Stimulated activated naive B cell treated with anti-CD40 and anti-IgM and Interleukin-4, amounts not matched to agents 10 μg/mL and 1 μg/mL and 100 μg/mL, for 72 hours (primary cell): ENCODE data around the gene LRIF1.

Experiments used
- ATAC-seq, 2 donors: fragments of 150-1000 bp; cut with Tn5 transposase; replicated peaks; 2 replicates each; pipeline ENCODE4 v1.10.0; 2021; ENCODE audit warnings: moderate library complexity in 1 of 2
- DNase-seq: peaks from one replicate; pipeline ENCODE4 v3.0.0; 2021
- H3K27ac Mint-ChIP-seq: one replicate; pipeline ENCODE4 v1.8.0; 2022; ENCODE audit warnings: mild to moderate bottlenecking, mixed read lengths
- H3K27me3 Mint-ChIP-seq, 2 donors: one replicate each; pipeline ENCODE4 v1.8.0; 2022; ENCODE audit warnings: mixed read lengths in 2 of 2
- H3K36me3 Mint-ChIP-seq, 2 donors: one replicate each; pipeline ENCODE4 v1.8.0; 2022; ENCODE audit warnings: mixed read lengths in 2 of 2, mild to moderate bottlenecking in 1 of 2
- H3K4me1 Mint-ChIP-seq, 2 donors: one replicate each; pipeline ENCODE4 v1.8.0; 2022; ENCODE audit warnings: mixed read lengths in 2 of 2, mild to moderate bottlenecking in 1 of 2
- H3K4me3 Mint-ChIP-seq, 2 donors: one replicate each; pipeline ENCODE4 v1.8.0; 2022; ENCODE audit warnings: mild to moderate bottlenecking in 2 of 2, mixed read lengths in 2 of 2, moderate library complexity in 1 of 2
- H3K9me3 Mint-ChIP-seq, 2 donors: one replicate each; pipeline ENCODE4 v1.8.0; 2022; ENCODE audit warnings: mixed read lengths in 2 of 2, mild to moderate bottlenecking in 1 of 2

Gene LRIF1

GRCh38 chr1:110898734-110899457, 64.8 kb downstream of the LRIF1 start:
- peak; percentile 22 to 31 for ATAC-seq
- H3K4me1 Mint-ChIP-seq = peaks cover 42 to 73% of the 10 kb centered on the region in 2 donors

GRCh38 chr1:110897681-110898080, 66.0 kb downstream of the LRIF1 start:
- DNase-seq = no peak
- Mint-ChIP-seq H3K36me3 (peaks cover 58 to 88% of the 10 kb centered on the region in 2 donors), H3K27ac (peak overlapping the region; percentile 47), H3K27me3 (no peaks in the 10 kb centered on the region), H3K4me3 (no peak overlapping the region), H3K9me3 (peaks cover 0 to 3% of the 10 kb centered on the region in 2 donors), H3K4me1 (peaks cover 49 to 78% of the 10 kb centered on the region in 2 donors)
- ATAC-seq = no peak

More at GRCh38 chr1:110898734-110899457, 64.8 kb downstream of the LRIF1 start:
- Mint-ChIP-seq H3K4me3 (peak overlapping the region; percentile 26 to 31), H3K27me3 (no peaks in the 10 kb centered on the region), H3K9me3 (peaks cover 0 to 3% of the 10 kb centered on the region in 2 donors), H3K27ac (peak overlapping the region; percentile 84), H3K36me3 (peaks cover 52 to 85% of the 10 kb centered on the region in 2 donors)
- DNase-seq = no peak
